ENCODE measurements around the gene FBXL4.
"Not testable (repeated sequence)": the region's sequence is repeated elsewhere in the genome, so short reads cannot be mapped to it uniquely, and the experiment has no call there.

Gene FBXL4

GRCh38 chr6:98945311-98946115, 2.2 kb downstream of the FBXL4 start:
- peak; percentile 53 for DNase-seq (ENCODE audit: low spot score)

GRCh38 chr6:98944598-98945081, 3.1 kb downstream of the FBXL4 start:
- no peak for DNase-seq (ENCODE audit: low spot score)

- no peak for DNase-seq (ENCODE audit: low spot score)
Measured at GRCh38 chr6:98944168-98944567, 3.6 kb downstream of the FBXL4 start.

GRCh38 chr6:98942263-98942803, 5.4 kb downstream of the FBXL4 start:
- peak; percentile 49 for DNase-seq (ENCODE audit: low spot score)

- no peak for DNase-seq (ENCODE audit: low spot score)
Measured at GRCh38 chr6:98941319-98941718, 6.4 kb downstream of the FBXL4 start.

- no peak for DNase-seq (ENCODE audit: low spot score)
Measured at GRCh38 chr6:98937351-98937750, 10.4 kb downstream of the FBXL4 start.

- no peak for DNase-seq (ENCODE audit: low spot score)
Measured at GRCh38 chr6:98932381-98932780, 15.4 kb downstream of the FBXL4 start.

GRCh38 chr6:98931696-98932095, 16.1 kb downstream of the FBXL4 start:
- DNase-seq (ENCODE audit: low spot score), result no peak

- no peak for DNase-seq (ENCODE audit: low spot score)
Measured at GRCh38 chr6:98929498-98930060, 18.2 kb downstream of the FBXL4 start.

GRCh38 chr6:98928688-98929087, 19.1 kb downstream of the FBXL4 start:
- DNase-seq (ENCODE audit: low spot score), result no peak

- DNase-seq (ENCODE audit: low spot score), result no peak
Measured at GRCh38 chr6:98927534-98927933, 20.2 kb downstream of the FBXL4 start.

- DNase-seq (ENCODE audit: low spot score), result no peak
Measured at GRCh38 chr6:98925831-98926230, 21.9 kb downstream of the FBXL4 start.

- no peak for DNase-seq (ENCODE audit: low spot score)
Measured at GRCh38 chr6:98924647-98925046, 23.1 kb downstream of the FBXL4 start.

GRCh38 chr6:98920904-98921431, 26.8 kb downstream of the FBXL4 start:
- DNase-seq (ENCODE audit: low spot score), result no peak

- DNase-seq (ENCODE audit: low spot score), result not testable (repeated sequence)
Measured at GRCh38 chr6:98910946-98911345, 36.8 kb downstream of the FBXL4 start.

- no peak for DNase-seq (ENCODE audit: low spot score)
Measured at GRCh38 chr6:98909236-98909635, 38.5 kb downstream of the FBXL4 start.

GRCh38 chr6:98906342-98906741, 41.4 kb downstream of the FBXL4 start:
- not testable (repeated sequence) for DNase-seq (ENCODE audit: low spot score)

GRCh38 chr6:98905759-98906158, 42.0 kb downstream of the FBXL4 start:
- DNase-seq (ENCODE audit: low spot score), result no peak

- DNase-seq (ENCODE audit: low spot score), result no peak
Measured at GRCh38 chr6:98904096-98904495, 43.6 kb downstream of the FBXL4 start.

- no peak for DNase-seq (ENCODE audit: low spot score)
Measured at GRCh38 chr6:98900706-98901105, 47.0 kb downstream of the FBXL4 start.

GRCh38 chr6:98894810-98895209, 52.9 kb downstream of the FBXL4 start:
- no peak for DNase-seq (ENCODE audit: low spot score)

GRCh38 chr6:98887650-98888049, 60.1 kb downstream of the FBXL4 start:
- no peak for DNase-seq (ENCODE audit: low spot score)

GRCh38 chr6:98885330-98885729, 62.4 kb downstream of the FBXL4 start:
- DNase-seq (ENCODE audit: low spot score), result no peak

Measured in NAMALWA (cell line).